Activated CD8-positive, alpha-beta T cell treated with anti-CD3 and anti-CD28 coated beads, Interleukin-2, amount 10 ng/mL, durations not matched to agents 7 days and 5 days (primary cell): ENCODE results near the gene TCFL5. TPM values are rescaled to one million over a fixed set of nuclear protein-coding genes. Genes with fewer than 3 reads are reported as not detected.

Experiments
- ATAC-seq: fragments of 150-1000 bp; cut with Tn5 transposase; one replicate; pipeline ENCODE4 v1.10.0; 2021; ENCODE audit warnings: moderate library complexity
- CTCF ChIA-PET: fragments of 350-600 bp; sonication (Branson Sonifier 250); formaldehyde crosslinking; loops from one replicate; lab custom pipeline; 2021; ENCODE audit warnings: antibody characterized with exemption; lab: Charles Lee
- POLR2A ChIA-PET: fragments of 350-600 bp; sonication (Branson Sonifier 250); formaldehyde crosslinking; loops from one replicate; lab custom pipeline; 2021; ENCODE audit warnings: antibody characterized with exemption; lab: Charles Lee
- DNase-seq: peaks from one replicate; pipeline ENCODE4 v3.0.0-alpha.2; 2020
- H3K27ac Mint-ChIP-seq: one replicate; pipeline ENCODE4 v1.8.0; 2021; ENCODE audit warnings: mild to moderate bottlenecking, mixed read lengths
- H3K27me3 Mint-ChIP-seq: one replicate; pipeline ENCODE4 v1.8.0; 2021; ENCODE audit warnings: low read depth, mixed read lengths
- H3K36me3 Mint-ChIP-seq: one replicate; pipeline ENCODE4 v1.8.0; 2021; ENCODE audit warnings: low read depth, mixed read lengths
- H3K4me1 Mint-ChIP-seq: one replicate; pipeline ENCODE4 v1.8.0; 2021; ENCODE audit warnings: low read depth, mixed read lengths
- H3K4me3 Mint-ChIP-seq: one replicate; pipeline ENCODE4 v1.8.0; 2021; ENCODE audit warnings: mild to moderate bottlenecking, mixed read lengths
- H3K9me3 Mint-ChIP-seq: one replicate; pipeline ENCODE4 v1.8.0; 2022; ENCODE audit warnings: mixed read lengths; ENCODE audit not compliant: insufficient read depth
- total RNA-seq, 2 experiments: library from RNA; stranded (reverse); gene quantifications; one replicate each; pipeline ENCODE4 v1.2.3, GENCODE V29; 2021

The TCFL5 gene
- total RNA-seq, 2 experiments from 2014 or later: 7.9 to 9.6 TPM

DNA sequence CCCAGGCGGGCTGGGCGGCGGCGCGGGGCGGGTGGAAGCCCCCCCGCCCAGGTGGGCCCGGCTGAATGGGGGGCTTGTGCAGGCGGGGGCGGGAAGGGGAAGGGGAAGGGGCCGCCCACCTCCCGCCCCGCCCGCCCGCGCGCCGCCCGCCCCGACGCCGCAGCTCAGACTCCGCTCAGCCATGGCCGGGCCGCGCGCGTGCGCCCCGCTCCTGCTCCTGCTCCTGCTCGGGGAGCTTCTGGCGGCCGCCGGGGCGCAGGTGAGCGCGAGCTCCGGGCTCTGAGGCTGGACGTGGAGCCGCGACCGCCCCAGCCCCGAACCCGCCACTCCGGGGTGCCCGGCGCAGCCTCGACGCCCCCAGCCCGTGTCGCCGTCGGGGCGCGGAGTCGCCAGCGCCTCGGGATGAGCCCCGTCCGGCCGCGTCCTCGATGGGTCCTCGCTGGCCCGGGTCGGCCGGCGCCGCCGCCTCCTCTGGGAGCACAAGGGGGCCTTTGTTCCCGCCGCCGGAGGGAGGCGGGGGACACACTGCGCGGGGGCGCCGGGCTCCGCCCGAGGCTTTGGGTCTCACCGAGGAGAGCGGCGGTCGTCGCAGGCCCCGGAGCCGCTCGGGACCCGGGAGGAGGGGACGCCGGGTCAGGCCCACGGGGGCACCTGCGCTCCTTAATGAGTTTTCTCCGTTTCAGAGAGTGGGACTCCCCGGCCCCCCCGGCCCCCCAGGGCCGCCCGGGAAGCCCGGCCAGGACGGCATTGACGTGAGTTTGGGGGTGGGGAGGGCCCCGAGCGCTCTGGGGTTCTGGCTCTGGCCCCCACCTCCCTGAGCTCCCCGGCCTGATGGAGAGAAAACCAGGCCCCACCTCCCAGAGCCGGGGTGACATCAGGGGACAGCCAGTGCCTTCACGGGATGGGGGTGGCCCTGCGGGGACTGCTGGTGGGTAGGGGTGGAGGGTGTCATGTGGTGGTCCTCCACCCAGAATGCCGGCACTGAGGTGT lies 44.4 kb downstream of the TCFL5 start, which contains the start of gene COL9A3:
Gene COL9A3, plus strand, starts transcription at position 167 of the 990 bp plus-strand sequence. Its CDS starts 15 bp downstream, at position 182.
- H3K4me3 Mint-ChIP-seq: peak within 1 kb of the TSS; percentile 22
- POLR2A ChIA-PET: interaction anchor here (1.3 kb wide), 1 partner anchor 12 kb away, joined by 3 read pairs; no protein-coding TSS in a partner anchor
- H3K4me1 Mint-ChIP-seq: peaks cover 4% of the 10 kb centered on the region

DNA sequence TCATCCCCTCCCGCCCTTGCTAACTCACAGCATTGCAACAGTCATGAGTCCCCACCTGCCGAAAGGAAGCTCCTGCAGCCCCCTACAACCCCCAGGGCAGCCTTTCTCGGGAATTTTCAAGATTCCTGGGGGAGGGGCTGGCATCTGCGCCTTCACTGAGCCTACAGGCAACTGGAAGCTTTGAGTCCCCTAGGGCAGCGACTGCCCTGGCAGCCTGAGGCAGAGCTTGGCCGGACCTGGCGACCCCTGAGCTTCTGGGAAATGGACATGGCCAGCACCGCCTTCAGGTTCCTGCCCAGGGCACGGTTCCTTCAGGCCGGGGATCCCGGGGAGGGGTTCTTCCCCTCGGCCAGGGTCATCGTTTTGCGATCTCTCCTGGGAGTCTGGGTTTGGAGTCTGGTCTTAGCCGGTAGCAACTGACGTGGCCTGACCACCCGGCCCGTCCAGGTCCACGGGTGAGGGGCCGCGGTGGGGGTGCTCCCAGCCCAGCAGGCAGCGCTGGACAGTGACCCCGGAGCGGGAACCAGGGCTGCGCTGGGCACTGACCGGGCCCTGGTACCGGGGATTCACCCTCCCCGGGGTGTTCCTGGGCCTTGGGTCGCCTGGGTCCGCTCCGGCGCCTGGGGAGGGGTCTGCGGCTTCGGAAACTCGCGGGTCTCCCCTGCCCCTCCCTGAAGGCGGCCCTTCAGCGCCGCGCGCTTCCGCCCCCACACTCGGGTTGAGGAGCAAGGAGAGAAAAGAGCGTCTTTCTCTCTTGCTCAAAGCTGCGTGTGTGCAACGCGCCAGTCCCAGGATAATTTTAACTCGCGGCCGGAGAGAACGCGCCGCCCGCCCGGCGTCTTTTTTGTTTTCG lies 45.4 kb downstream of the TCFL5 start:
- ChIA-PET CTCF (interaction anchor here (1.0 kb wide), 1 partner anchor 8 kb away, joined by 3 read pairs; no protein-coding TSS in a partner anchor), POLR2A (interaction anchor here (1.3 to 1.5 kb wide), 2 partner anchors 11 to 45 kb away, joined by 3 read pairs; partner anchors contain the start of gene TCFL5)
- DNase-seq (no peak), ATAC-seq (no peak)
- peaks cover 4% of the 10 kb centered on the region for H3K4me1 Mint-ChIP-seq
- H3K36me3 Mint-ChIP-seq: peaks cover 9% of the 10 kb centered on the region
- peak overlapping the region; percentile 22 for H3K4me3 Mint-ChIP-seq
- H3K9me3 Mint-ChIP-seq: no peaks in the 10 kb centered on the region
- peaks cover 25% of the 10 kb centered on the region for H3K27me3 Mint-ChIP-seq
- no peak overlapping the region for H3K27ac Mint-ChIP-seq

More for the DNA sequence above, 44.4 kb downstream of the TCFL5 start, which contains the start of gene COL9A3:
- Mint-ChIP-seq H3K9me3 (no peaks in the 10 kb centered on the region), H3K27ac (no peak within 1 kb of the TSS), H3K27me3 (peaks cover 25% of the 10 kb centered on the region), H3K36me3 (peaks cover 5% of the 10 kb centered on the region)
- CTCF ChIA-PET: interaction anchor here (1.0 kb wide), 1 partner anchor 9 kb away, joined by 3 read pairs; no protein-coding TSS in a partner anchor
- peak; percentile 45 for ATAC-seq
- no peak for DNase-seq

DNA sequence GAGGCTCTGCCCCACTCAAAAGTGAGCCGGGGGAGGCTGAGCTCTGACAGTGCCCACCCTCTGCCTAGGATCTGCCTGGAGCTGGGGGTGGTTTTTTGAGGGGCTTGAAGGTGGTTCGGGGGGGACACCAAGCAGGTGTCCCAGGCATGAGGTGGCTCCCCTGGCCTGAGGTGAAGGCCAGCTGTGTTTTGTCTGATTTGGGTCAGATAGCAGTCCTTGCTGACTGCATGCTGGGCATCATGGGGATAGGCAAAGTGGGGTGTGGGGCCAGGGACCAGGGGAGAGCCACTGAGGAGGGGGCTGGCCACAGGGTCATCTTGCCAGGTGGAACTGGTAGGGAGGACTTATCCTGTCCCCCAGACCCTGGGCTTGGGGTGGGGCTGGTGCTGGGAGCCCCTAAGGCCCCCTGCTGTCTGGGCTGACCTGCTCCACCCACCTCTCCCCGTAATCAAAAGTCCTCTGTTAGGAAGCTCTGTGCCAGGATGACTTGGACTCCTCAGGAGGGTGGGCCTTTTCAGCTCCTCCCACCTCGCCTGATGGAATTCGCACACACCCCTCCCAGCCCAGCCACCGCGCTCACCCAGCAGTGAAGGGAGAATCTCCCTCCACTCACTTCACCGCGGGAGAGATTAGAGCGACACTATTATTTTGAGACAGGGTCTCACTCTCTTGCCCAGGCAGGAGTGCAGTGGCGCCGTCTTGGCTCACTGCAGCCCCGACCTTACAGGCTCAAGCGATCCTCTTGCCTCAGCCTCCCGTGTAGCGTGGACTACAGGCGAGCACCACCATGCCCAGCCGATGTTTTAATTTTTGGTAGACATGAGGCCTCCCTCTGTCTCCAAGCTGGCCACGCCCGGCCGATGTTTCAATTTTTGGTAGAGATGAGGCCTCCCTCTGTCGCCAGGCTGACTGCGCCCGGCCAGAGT lies 46.3 kb downstream of the TCFL5 start:
- ATAC-seq (no peak), DNase-seq (no peak)
- H3K4me1 Mint-ChIP-seq: peaks cover 4% of the 10 kb centered on the region
- H3K4me3 Mint-ChIP-seq: no peak overlapping the region
- peaks cover 10% of the 10 kb centered on the region for H3K36me3 Mint-ChIP-seq
- peaks cover 25% of the 10 kb centered on the region for H3K27me3 Mint-ChIP-seq
- H3K9me3 Mint-ChIP-seq: no peaks in the 10 kb centered on the region
- POLR2A ChIA-PET: interaction anchor here (1.5 kb wide), 1 partner anchor 46 kb away, joined by 3 read pairs; the partner anchor contains the start of gene TCFL5
- CTCF ChIA-PET: no interaction called here
- H3K27ac Mint-ChIP-seq: no peak overlapping the region

DNA sequence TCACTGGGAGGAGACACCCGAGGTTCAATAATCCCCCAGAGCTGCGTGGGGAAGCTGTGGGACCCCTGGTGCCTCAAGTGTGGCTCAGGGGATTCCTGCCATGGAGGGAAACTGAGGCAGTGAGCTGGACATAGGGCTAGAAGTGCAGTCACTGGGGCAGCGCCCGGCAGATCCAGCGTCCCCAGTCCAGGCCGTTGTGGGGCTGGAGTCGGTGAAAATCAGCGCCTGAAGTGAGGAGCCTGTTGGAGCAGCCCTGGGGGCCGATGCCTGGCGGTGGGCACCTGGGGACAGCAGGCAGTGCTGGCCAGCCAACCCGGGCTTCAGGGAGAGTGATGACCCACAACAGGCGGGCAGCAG lies 46.9 kb downstream of the TCFL5 start:
- Mint-ChIP-seq H3K36me3 (peaks cover 15% of the 10 kb centered on the region), H3K4me3 (no peak overlapping the region), H3K4me1 (peaks cover 4% of the 10 kb centered on the region), H3K27ac (no peak overlapping the region), H3K27me3 (peaks cover 25% of the 10 kb centered on the region), H3K9me3 (no peaks in the 10 kb centered on the region)
- DNase-seq: no peak
- ATAC-seq: no peak
- ChIA-PET POLR2A (interaction anchor here (1.5 kb wide), 1 partner anchor 47 kb away, joined by 3 read pairs; the partner anchor contains the start of gene TCFL5), CTCF (no interaction called here)

DNA sequence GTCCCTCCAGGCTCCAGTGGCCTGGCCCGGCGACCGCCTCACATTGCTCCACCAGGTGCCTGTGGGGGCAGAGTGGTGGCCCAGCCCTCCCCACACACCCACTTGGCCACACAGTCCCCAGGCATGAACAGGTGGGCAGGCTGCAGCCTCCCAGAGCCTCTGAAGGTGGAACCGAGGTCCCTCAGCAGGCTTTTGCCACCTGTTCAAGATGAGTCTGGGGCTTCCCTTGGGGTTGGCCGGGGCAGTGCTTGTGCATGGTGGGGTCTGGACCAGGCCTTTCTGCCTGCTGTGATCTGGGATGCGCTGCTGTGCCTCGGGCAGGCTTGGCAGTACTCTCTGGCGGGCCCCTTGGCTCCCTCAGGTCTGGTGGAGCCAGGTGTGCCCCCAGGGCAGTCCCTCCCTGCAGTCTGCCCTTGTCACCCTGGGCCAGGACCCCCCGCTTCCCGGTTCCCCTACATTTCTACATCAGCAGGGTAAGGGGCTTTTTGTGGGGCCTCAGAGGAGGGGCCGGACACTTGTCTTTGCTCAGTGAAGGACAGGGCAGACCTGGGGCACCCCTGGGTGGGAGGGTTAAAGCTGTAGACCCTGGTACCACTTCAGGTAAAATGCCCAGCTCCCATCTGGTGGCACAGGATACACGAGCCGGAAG lies 47.4 kb downstream of the TCFL5 start:
- CTCF ChIA-PET: no interaction called here
- POLR2A ChIA-PET: interaction anchor here (0.5 to 1.5 kb wide), 2 partner anchors 47 to 1168 kb away, joined by 3 read pairs; partner anchors contain the start of gene TCFL5
- no peak for ATAC-seq
- Mint-ChIP-seq H3K27me3 (peaks cover 25% of the 10 kb centered on the region), H3K4me1 (peaks cover 4% of the 10 kb centered on the region), H3K27ac (no peak overlapping the region), H3K9me3 (no peaks in the 10 kb centered on the region), H3K36me3 (peaks cover 20% of the 10 kb centered on the region), H3K4me3 (no peak overlapping the region)
- DNase-seq: no peak

DNA sequence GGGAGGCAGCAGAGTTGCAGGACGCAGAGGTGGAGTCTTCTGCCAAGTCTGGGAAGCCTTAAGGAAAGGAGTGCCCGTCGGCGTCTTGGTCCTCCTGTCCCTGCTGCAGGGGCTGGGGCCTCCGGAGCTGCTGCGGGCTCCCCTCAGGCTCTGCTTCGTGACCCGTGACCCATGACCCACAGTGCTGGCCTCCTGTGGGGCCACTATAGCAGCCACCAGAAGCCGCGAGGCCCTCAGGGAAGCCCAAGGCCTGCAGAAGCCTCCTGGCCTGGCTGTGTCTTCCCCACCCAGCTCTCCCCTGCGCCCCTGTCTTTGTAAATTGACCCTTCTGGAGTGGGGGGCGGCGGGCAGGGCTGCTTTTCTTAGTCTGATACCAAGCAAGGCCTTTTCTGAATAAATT lies 48.0 kb downstream of the TCFL5 start:
- Mint-ChIP-seq H3K27me3 (peaks cover 25% of the 10 kb centered on the region), H3K9me3 (no peaks in the 10 kb centered on the region), H3K36me3 (peaks cover 22% of the 10 kb centered on the region), H3K4me3 (no peak overlapping the region), H3K4me1 (peaks cover 4% of the 10 kb centered on the region), H3K27ac (no peak overlapping the region)
- POLR2A ChIA-PET: interaction anchor here (0.5 kb wide), 1 partner anchor 1168 kb away, joined by 3 read pairs; no protein-coding TSS in a partner anchor
- ATAC-seq (no peak), DNase-seq (no peak)
- CTCF ChIA-PET: no interaction called here

DNA sequence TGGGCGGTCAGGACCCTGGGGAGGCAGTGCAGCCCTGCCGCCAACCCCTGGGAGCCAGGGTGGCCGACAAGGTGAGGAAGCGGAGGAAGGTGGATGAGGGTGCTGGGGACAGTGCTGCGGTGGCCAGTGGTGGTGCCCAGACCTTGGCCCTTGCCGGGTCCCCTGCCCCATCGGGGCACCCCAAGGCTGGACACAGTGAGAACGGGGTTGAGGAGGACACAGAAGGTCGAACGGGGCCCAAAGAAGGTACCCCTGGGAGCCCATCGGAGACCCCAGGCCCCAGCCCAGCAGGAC lies 48.8 kb downstream of the TCFL5 start:
- no peak overlapping the region for H3K4me3 Mint-ChIP-seq
- ChIA-PET POLR2A (no interaction called here), CTCF (interaction anchor here (1.1 kb wide), 1 partner anchor 22 kb away, joined by 3 read pairs; no protein-coding TSS in a partner anchor)
- no peak overlapping the region for H3K27ac Mint-ChIP-seq
- peaks cover 8% of the 10 kb centered on the region for H3K4me1 Mint-ChIP-seq
- no peaks in the 10 kb centered on the region for H3K9me3 Mint-ChIP-seq
- H3K27me3 Mint-ChIP-seq: peaks cover 19% of the 10 kb centered on the region
- ATAC-seq (no peak), DNase-seq (no peak)
- peaks cover 27% of the 10 kb centered on the region for H3K36me3 Mint-ChIP-seq

DNA sequence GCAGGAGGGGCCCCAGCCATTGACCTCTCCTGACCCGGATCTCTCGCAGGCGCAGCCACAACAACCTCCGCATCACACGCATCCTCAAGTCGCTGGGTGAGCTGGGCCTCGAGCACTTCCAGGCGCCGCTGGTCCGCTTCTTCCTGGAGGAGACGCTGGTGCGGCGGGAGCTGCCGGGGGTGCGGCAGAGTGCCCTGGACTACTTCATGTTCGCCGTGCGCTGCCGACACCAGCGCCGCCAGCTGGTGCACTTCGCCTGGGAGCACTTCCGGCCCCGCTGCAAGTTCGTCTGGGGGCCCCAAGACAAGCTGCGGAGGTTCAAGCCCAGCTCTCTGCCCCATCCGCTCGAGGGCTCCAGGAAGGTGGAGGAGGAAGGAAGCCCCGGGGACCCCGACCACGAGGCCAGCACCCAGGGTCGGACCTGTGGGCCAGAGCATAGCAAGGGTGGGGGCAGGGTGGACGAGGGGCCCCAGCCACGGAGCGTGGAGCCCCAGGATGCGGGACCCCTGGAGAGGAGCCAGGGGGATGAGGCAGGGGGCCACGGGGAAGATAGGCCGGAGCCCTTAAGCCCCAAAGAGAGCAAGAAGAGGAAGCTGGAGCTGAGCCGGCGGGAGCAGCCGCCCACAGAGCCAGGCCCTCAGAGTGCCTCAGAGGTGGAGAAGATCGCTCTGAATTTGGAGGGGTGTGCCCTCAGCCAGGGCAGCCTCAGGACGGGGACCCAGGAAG lies 49.3 kb downstream of the TCFL5 start:
- POLR2A ChIA-PET: no interaction called here
- Mint-ChIP-seq H3K4me1 (peaks cover 12% of the 10 kb centered on the region), H3K36me3 (peaks cover 27% of the 10 kb centered on the region), H3K27ac (no peak overlapping the region), H3K27me3 (peaks cover 16% of the 10 kb centered on the region), H3K9me3 (no peaks in the 10 kb centered on the region), H3K4me3 (no peak overlapping the region)
- no peak for DNase-seq
- no peak for ATAC-seq
- CTCF ChIA-PET: interaction anchor here (1.1 kb wide), 1 partner anchor 21 kb away, joined by 3 read pairs; no protein-coding TSS in a partner anchor

DNA sequence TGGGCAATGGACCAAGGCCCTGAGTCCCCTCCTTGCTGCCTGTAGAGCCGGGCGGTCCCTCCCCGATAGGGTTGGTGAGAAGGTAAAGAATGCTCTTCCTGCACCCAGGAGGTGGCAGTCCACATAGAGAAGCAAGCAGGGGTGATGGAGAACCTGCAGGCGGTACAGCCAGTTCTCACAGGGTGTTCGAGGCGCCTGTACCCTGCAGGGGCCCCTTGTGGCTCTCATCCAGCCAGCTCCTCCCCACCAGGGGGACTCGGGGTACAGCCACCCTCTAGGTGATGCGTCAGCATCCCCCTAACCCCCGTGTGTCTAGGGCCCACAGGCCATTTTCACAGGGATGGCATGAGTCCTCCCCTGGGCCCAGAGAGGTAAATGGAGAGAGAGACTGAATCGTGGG lies 49.9 kb downstream of the TCFL5 start:
- CTCF ChIA-PET: interaction anchor here (0.7 to 1.1 kb wide), 3 partner anchors 17 to 164 kb away, joined by 3 read pairs; no protein-coding TSS in a partner anchor
- no peak overlapping the region for H3K27ac Mint-ChIP-seq

DNA sequence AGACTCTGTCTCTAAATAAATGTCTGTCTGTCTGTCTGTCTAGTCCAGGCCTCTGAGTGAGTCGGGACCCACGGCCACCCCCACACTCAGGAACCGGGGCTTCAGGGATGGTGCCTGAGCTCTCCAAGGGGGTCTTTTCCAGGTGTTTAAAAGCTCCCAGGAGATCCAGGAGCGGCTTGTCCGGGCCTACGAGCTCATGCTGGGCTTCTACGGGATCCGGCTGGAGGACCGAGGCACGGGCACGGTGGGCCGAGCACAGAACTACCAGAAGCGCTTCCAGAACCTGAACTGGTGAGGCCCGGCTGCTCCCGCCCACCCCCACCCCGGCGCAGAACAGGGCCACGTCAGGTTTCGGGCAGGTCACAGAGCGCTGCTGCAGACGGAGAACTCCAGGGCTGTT lies 50.3 kb downstream of the TCFL5 start:
- peaks cover 14% of the 10 kb centered on the region for H3K27me3 Mint-ChIP-seq
- no peak for DNase-seq
- H3K36me3 Mint-ChIP-seq: peaks cover 30% of the 10 kb centered on the region
- ChIA-PET CTCF (interaction anchor here (0.7 to 0.8 kb wide), 2 partner anchors 17 to 165 kb away, joined by 3 read pairs; no protein-coding TSS in a partner anchor), POLR2A (no interaction called here)
- H3K4me3 Mint-ChIP-seq: no peak overlapping the region
- no peak overlapping the region for H3K27ac Mint-ChIP-seq
- no peaks in the 10 kb centered on the region for H3K9me3 Mint-ChIP-seq
- no peak for ATAC-seq
- H3K4me1 Mint-ChIP-seq: peaks cover 19% of the 10 kb centered on the region

More for the DNA sequence above, 49.9 kb downstream of the TCFL5 start:
- no peak for DNase-seq
- Mint-ChIP-seq H3K9me3 (no peaks in the 10 kb centered on the region), H3K4me1 (peaks cover 15% of the 10 kb centered on the region), H3K27me3 (peaks cover 16% of the 10 kb centered on the region), H3K36me3 (peaks cover 27% of the 10 kb centered on the region), H3K4me3 (no peak overlapping the region)
- POLR2A ChIA-PET: no interaction called here
- no peak for ATAC-seq
